ENCODE data around the gene PEDS1.
"Not testable (repeated sequence)": the region's sequence is repeated elsewhere in the genome, so short reads cannot be mapped to it uniquely, and the experiment has no call there.

Gene PEDS1

GRCh38 chr20:50152394-50153152, 950 bp downstream of the PEDS1 start:
- no peak for DNase-seq

DNA sequence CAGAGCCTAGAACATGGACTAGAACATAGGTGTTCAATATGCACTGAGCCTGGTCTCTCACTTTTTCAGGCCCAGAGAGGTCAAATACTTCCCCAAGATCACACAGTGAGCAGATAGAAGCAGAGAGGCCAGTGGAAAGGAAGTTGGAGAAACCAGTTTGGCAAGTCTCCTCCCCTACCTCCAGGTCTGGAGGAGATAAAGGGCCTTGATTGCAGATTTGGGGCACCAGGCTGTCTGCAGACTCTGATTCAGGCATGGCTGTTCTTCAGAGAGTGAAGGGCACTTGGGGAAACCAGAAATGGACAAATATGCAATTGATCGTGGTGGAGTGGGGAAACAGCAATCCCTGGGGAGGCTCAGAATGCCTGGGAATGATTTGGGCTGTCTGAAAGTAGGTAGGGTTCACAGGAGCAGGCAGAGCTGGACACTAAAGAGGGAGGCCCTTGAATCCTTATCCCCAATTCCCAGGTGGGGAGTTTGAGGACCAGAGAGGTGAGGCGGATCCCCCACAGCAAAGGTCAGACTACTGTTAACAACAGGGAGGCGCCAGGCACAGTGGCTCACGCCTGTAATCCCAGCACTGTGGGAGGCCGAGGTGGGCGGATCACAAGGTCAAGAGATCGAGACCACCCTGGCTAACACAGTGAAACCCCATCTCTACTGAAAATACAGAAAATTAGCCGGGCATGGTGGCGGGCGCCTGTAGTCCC, 2.3 kb downstream of the PEDS1 start:
- no peak for DNase-seq

DNA sequence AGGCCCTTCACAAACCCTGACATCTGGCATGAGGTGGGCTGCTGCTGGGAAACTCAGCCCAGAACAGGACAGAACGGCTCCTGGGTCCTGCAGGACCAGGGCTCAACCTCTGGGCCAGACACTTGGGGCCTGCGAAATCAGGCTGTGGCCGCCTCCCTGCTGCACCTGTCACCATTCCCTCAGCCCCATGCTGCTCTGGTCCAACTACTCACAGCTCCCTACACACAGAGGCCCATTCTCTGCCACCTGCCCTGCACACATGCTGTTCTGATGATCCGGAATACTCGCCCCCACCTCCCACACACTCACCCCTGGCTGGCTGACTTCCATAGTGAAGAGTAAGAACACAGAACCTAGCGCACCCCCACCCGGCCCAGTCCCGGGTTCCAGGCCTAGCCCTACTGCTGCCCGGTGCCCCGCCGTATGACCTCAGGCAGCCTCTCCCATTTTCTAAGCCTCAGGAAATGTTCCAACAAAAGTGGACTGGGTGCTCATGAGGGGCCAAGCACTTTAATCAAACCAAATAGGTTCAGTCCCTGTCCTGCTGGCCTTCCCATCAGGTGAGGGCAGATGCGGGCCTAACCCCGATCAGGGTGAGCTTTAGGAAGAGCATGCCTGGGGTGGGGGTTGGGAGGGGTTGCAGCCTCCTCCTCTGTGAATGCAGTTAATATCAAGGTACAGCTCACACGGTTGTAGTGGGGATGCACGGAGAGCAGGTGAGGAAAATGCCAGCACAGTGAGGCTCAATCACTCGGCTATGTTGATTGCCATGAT, 3.9 kb downstream of the PEDS1 start:
- no peak for DNase-seq

DNA sequence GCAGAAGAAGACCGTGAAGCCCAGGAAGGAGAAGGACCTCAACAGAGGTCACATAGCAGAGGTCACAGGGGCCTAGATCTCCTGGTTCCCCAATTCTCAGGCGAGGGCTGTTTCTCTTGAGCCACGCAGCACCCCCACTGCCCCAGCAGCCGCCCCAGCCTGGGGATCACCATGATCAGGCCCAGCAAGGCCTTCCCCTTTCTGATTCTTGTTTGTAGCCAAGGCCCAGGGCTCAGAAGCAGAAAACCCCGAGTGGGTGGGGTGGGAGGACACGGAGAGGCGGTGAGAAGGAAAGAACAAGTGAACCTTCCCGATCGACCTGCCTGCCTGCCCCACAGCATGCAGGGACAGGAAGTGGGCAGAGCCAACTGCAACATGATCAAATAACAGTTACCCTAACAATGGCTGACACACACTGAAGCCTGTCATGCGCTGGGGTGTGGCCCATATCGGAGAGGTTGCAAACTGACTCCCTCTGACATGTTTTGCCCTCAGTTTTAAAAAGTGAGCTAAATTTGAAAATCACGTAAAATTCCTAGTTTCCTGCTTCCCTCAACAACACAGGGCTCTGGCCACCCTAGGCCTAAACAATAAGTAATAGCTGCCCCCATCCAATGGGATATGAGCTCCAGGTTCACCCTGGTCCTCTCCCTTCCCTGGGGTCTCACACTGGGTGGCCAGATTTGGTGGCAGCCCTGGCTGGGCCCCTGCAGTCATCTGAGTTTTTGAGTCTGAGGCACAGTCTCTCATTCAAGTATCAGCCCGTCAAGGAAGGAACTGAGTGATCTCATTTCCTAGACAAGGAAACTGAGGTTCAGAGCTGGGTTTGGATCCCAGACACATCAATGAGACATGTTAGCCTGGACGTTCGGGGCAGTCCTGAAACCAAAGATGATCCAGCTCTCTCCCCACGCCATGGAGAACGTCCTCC, 6.5 kb downstream of the PEDS1 start:
- no peak for DNase-seq

GRCh38 chr20:50146214-50146613, 7.3 kb downstream of the PEDS1 start:
- DNase-seq: no peak

GRCh38 chr20:50145566-50145965, 8.0 kb downstream of the PEDS1 start:
- DNase-seq: no peak

GRCh38 chr20:50144362-50144761, 9.2 kb downstream of the PEDS1 start:
- peak; percentile 78 for DNase-seq

DNA sequence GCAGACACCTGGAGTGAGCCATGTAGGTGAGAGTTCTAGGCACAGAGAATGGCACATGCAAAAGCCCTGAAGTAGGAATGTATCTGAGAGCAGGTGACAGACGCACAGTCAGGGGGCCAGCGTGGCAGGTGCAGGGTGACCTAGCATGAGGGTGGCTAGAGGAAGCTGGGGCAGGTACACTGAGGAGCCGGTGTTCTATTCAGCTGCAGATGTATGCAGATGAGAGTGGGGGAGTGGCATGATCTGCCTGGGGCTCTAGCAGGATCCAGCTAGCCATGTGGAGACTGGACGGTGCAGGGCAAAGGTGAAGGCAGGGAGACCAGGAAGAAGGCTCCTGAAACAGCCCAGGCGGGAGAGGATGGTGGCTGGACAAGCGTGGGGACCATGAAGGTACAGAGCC, 10.7 kb downstream of the PEDS1 start:
- DNase-seq: no peak

- no peak for DNase-seq
Observed at GRCh38 chr20:50141811-50142561, 11.5 kb downstream of the PEDS1 start.

DNA sequence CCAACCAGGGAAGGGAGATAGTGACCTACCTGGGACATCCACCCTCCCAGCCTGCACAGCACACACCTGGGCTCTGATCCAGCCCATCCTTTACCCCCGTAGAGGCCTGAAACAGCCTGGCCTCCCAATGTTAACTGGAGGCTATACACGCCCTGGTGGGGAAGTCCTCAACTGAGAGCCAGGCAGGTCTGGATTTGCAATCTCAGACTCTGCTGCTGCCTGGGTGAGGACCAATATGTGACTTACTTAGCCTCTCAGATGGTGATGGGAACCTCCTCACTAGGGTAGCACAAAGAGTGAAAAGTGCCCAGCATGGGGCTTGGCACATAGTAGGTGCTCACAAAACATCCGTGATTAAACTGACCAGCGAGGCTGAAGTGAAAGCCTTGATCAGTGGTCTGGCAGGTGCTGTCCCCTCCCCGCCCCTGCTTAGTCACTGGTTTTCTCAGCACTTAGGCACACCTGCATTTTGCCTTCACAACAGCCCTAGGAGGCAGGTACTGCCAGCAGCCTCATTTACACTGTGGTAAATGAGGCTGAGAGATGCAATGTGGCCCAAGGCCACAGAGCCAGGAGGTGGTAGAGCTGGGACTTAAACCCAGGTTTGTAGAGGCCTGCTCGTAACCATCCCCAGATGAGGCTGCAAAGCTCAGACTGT, 12.4 kb downstream of the PEDS1 start:
- no peak for DNase-seq

DNA sequence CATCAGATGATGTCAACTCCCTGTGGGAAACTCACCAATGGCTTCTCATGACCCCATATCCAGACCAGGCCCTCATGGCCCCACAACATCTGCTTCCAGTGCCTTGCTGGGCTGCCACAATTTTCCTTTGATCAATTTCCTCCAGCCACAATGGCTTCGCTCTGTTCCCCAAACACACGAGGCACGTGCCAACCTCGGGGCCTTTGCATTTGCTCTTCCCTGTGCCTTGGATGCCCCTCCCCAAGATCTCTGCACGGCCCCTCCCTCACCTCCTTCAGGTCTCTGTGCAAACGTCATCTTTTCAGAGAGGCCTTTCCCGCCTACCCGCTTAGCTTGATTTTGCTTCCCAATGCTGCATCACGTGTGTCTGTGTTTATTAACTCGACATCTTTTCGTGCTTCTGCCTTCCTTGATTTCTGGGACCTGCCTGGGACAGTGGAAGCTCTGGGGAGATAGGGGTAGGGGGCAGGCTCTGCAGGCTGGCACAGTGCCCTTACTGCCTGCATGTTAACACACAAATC, 13.1 kb downstream of the PEDS1 start:
- no peak for DNase-seq

- DNase-seq: peak; percentile 67
Observed at GRCh38 chr20:50138479-50139393, 14.8 kb downstream of the PEDS1 start.

- DNase-seq: no peak
Observed at GRCh38 chr20:50138120-50138478, 15.4 kb downstream of the PEDS1 start.

DNA sequence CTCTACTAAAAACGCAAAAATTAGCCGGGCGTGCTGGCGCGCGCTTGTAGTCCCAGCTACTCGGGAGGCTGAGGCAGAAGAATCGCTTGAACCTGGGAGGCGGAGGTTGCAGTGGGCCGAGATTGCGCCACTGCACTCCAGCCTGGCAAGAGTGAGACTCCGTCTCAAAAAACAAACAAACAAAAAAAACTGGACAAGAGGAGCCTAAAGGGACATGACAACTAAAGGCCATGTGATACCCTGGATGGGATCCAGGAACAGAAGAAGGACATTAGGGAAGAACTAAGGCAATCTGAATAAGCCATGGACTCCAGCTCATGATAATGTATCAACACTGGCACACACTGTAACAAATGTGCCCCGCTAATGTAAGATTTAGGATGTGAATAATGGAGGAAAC, 15.8 kb downstream of the PEDS1 start:
- DNase-seq: not testable (repeated sequence)

- peak; percentile 32 for DNase-seq
Observed at GRCh38 chr20:50136822-50137599, 16.5 kb downstream of the PEDS1 start.

GRCh38 chr20:50135157-50135556, 18.4 kb downstream of the PEDS1 start:
- not testable (repeated sequence) for DNase-seq

DNA sequence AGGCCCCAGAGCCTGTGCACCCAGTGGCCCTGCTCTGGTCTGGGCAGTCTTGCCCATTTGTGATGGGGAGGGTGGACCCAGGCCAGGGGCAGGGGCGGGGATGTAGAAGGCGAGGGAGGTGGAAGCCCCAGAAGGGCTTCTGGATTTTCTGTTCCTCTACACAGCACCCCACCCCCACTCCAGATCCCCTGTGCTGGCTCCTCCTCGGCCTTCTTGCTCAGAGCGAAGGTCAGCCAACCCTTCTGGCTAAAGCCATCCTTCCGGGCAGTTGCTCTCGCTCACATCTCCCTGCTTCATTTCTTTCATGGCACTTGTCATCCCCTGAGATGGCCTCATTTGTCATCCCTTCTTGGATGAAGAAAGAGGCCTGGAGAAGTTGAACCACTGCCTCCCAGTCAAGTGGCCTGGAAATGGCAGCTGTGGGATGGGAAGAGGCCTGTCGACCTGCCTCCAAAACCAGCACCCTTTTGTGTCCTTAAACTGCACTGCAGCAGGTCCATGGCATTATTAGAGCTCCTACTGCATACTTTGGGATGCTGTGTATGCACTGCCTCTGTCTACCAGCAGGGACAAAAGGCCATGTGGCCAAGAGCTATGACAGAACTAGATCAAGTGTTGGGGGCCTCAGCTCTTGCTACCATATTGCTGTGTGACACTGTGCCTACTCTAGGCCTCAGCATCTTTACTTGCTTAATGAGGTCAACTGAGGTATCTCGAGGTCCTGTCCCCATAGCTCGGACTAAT, 19.9 kb downstream of the PEDS1 start:
- no peak for DNase-seq

DNA sequence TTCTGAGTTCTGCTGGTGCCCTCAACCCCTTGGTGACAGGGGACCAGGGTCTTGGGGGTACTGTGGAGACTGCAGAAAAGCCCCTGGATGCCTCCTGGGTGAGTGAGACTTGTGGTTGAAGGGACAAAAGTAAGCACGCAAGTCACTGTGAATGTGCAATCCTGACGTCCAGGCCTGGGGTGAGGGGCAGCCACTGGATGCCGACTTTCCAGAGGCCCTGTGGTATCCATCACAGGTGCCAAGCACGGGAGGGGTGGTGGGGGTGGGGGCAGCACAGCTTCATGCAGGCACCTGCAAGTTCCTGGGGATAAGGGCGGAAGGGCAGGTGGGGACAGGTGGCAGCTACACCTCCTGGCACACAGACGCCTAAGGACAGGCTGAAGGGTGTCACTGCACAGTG, 20.5 kb downstream of the PEDS1 start:
- no peak for DNase-seq

Data from T1000 (cell line).